Activated naive CD8-positive, alpha-beta T cell treated with anti-CD3 and anti-CD28 coated beads for 36 hours (primary cell): ENCODE measurements around the gene ADCYAP1R1. TPM values are rescaled to one million over a fixed set of nuclear protein-coding genes. Genes with fewer than 3 reads are reported as not detected.

Experiments used
- DNase-seq: peaks from one replicate; pipeline ENCODE4 v3.0.0; 2021
- H3K27ac Mint-ChIP-seq: one replicate; pipeline ENCODE4 v1.8.0; 2022; ENCODE audit warnings: mild to moderate bottlenecking, moderate library complexity, mixed read lengths
- H3K27me3 Mint-ChIP-seq: one replicate; pipeline ENCODE4 v1.8.0; 2022; ENCODE audit warnings: mild to moderate bottlenecking, mixed read lengths
- H3K36me3 Mint-ChIP-seq: one replicate; pipeline ENCODE4 v1.8.0; 2021; ENCODE audit warnings: mild to moderate bottlenecking, mixed read lengths
- H3K4me1 Mint-ChIP-seq: one replicate; pipeline ENCODE4 v1.8.0; 2021; ENCODE audit warnings: mixed read lengths
- H3K4me3 Mint-ChIP-seq: one replicate; pipeline ENCODE4 v1.8.0; 2022; ENCODE audit warnings: mild to moderate bottlenecking, moderate library complexity, mixed read lengths
- H3K9me3 Mint-ChIP-seq: one replicate; pipeline ENCODE4 v1.8.0; 2022; ENCODE audit warnings: mixed read lengths
- total RNA-seq, 2 experiments: library from RNA; stranded (reverse); gene quantifications; one replicate each; pipeline ENCODE4 v1.2.3, GENCODE V29; 2021

Gene ADCYAP1R1
- total RNA-seq, 2 experiments from 2014 or later = not detected

DNA sequence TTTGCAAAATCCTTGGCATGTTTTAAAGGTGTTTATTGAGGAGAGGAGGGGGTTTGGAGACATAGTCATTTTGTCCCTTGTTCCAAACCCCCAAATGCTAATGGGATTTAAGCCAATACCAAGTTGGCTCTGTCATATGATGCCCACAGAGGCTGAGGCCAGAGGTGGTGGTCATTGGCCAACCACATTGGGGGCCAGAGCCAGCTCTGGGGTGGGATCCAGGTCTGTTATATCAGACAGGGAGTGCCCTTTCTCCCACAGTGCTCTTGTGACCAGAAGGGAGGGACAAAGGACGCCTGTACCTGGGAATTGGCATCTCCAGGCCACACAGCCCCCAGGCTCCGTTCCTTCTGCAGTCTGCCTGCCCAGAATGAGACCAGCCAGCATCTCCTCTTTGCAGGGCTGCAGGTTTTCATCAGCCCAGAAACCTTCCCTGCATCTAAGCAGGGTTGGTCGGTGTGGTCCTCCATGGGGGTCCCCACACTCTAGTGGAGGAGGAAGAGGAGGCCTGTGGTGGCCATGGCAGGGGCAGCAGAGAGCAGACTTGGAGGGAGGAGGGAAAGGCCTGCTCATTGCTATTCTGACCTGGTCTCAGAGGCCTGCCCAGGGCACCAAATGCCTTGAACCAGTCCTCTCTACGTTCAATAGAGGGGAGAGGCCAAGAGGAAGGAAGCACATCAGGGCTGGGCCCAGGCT lies 17.9 kb downstream of the ADCYAP1R1 start:
- no peaks in the 10 kb centered on the region for H3K4me1 Mint-ChIP-seq
- no peaks in the 10 kb centered on the region for H3K36me3 Mint-ChIP-seq
- no peaks in the 10 kb centered on the region for H3K27me3 Mint-ChIP-seq
- no peak overlapping the region for H3K27ac Mint-ChIP-seq
- H3K4me3 Mint-ChIP-seq = no peak overlapping the region
- no peaks in the 10 kb centered on the region for H3K9me3 Mint-ChIP-seq
- DNase-seq = no peak

DNA sequence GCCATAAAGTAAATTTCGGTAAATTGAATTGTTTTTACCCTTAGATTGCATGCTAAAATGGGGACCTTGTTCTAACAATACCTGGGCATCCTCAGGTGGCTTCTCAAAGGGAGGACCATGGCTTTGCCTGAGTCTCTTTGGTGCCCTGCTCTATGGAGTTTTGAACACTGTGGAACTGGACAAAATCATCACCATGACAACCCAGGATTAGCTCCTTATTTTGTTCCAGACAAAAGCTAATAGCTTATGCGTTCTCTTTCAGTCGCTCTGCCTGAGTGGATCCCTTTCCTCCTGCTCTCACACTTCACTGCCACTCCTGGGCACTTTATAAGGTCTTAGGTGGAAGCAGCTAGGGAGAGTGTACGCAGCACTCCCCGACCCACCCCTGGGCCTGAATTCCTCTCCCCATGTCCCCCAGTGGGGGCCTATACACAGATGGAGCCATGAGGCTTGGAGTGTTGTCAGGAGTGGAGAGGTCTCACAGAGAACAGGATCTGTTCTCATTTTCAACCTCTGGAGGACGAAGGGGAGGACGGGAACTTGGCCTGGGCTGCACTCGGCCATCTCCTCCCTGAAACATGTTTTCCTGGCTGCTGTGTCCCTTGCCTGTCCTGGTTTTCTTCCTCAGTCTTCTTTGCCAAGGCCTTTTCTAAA lies 19.0 kb downstream of the ADCYAP1R1 start:
- no peaks in the 10 kb centered on the region for H3K9me3 Mint-ChIP-seq
- H3K27me3 Mint-ChIP-seq = peaks cover 5% of the 10 kb centered on the region
- H3K36me3 Mint-ChIP-seq = no peaks in the 10 kb centered on the region
- H3K4me3 Mint-ChIP-seq = no peak overlapping the region
- no peak for DNase-seq
- no peak overlapping the region for H3K27ac Mint-ChIP-seq
- no peaks in the 10 kb centered on the region for H3K4me1 Mint-ChIP-seq

DNA sequence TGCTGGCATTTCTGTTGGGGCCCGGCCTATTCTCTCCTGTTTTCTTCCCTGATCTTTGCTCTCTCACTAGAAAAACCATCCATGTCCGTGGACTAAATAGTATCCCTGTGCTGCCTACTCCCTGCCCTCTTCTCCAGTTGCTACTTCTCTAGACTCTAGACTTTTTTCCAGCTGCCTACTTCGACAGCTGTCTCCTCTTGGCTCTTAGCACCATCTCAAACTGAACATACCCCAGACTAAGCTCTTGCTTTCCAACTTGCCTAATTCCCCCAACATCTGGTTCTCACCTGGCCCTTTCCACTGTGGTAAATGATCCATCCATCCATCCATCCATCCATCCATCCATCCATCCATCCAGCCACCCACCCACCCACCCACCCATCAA lies 19.5 kb downstream of the ADCYAP1R1 start:
- peaks cover 5% of the 10 kb centered on the region for H3K27me3 Mint-ChIP-seq
- H3K4me3 Mint-ChIP-seq = no peak overlapping the region
- H3K4me1 Mint-ChIP-seq = no peaks in the 10 kb centered on the region
- no peak overlapping the region for H3K27ac Mint-ChIP-seq
- no peak for DNase-seq
- H3K36me3 Mint-ChIP-seq = no peaks in the 10 kb centered on the region
- H3K9me3 Mint-ChIP-seq = no peaks in the 10 kb centered on the region

DNA sequence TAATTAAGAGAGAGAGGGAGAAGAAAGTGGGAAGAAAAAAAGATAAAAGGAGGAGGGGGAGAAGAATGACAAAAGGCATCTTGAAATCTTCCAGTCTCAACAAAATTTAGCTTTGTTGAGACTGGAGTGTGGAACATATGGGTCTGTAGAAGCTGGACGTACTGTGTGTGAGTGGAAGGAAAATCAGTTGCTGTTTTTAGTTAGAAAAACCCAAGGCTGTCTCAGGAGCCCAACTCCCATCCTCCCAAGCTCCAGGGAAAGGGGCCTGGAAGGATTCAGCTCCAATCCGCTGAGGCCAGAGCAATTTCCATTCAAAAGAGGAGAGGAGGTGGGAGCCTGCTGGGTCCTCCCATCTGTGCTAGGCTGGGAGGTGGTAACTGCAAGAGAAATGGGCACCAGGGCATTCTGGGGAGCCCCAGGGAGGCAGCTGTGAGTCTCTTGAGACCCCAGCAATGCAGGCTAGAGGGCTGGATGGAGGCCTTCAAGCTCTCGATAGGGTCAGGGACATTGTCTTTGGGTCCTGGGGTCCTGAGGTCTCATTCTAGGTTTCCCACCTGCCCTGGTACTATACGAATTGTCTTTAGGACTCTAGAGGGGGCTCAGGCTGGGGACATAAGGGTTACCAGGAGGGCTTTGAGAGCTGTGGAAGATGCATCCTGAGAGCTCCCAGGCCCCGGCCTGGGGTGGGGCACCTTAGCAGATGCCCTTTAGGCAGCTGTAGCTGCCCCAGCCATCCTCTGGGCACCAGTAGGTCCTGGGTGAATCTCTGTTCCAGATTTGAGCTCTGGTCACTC lies 21.4 kb downstream of the ADCYAP1R1 start:
- H3K36me3 Mint-ChIP-seq = no peaks in the 10 kb centered on the region
- H3K4me3 Mint-ChIP-seq = no peak overlapping the region

DNA sequence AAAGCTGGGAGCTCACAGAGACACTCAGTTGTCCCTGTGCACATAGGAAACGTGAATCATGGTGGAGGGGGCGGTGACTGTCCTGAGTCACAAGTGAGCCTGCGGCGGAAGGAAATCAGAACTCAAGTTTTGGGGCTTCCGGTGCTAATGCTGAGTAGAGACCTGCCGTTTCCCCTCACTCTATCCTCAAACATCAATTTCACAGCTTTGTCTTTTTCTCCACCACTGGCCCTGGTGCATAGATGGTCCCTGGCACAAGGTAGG lies 21.9 kb downstream of the ADCYAP1R1 start:
- Mint-ChIP-seq H3K27me3 (peaks cover 5% of the 10 kb centered on the region), H3K4me1 (no peaks in the 10 kb centered on the region), H3K27ac (no peak overlapping the region), H3K9me3 (no peaks in the 10 kb centered on the region), H3K36me3 (no peaks in the 10 kb centered on the region), H3K4me3 (no peak overlapping the region)
- DNase-seq = no peak

More for the DNA sequence above, 21.4 kb downstream of the ADCYAP1R1 start:
- Mint-ChIP-seq H3K4me1 (no peaks in the 10 kb centered on the region), H3K27me3 (peaks cover 5% of the 10 kb centered on the region), H3K27ac (no peak overlapping the region), H3K9me3 (no peaks in the 10 kb centered on the region)
- no peak for DNase-seq

DNA sequence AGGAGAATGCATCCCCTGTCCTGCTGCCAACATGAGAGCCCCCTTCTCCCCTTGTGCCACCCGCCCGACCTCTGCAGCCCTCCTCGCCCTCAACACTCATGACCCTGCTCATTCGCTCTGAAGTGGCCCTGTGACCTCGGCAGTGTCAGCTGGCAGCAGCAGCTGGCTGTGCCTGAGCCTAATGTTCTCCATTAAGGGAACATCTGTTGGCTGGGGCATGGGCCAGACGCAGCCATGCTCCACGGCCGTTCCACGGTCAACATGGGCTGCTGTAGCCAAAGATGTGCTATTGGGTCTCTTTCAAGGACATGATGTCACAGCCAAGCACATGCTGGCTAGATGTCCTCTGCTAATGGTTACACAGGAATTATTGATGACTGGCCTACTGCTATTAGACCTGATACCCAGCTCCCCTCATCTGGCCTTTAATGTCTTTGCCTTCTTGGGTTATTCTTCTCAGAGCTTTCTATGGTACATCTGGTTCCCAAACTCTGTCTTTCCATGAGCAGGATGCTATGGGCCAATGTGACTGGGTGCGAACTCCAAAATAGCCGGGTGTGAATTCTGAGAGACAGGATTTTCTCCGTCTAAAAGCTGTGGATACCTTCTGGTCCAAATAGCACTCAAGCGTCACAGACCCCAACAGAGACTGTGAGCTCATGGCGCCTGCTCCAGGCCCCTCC lies 22.4 kb downstream of the ADCYAP1R1 start:
- Mint-ChIP-seq H3K9me3 (no peaks in the 10 kb centered on the region), H3K4me3 (no peak overlapping the region), H3K36me3 (no peaks in the 10 kb centered on the region), H3K4me1 (no peaks in the 10 kb centered on the region), H3K27me3 (peaks cover 6% of the 10 kb centered on the region), H3K27ac (no peak overlapping the region)
- DNase-seq = no peak

DNA sequence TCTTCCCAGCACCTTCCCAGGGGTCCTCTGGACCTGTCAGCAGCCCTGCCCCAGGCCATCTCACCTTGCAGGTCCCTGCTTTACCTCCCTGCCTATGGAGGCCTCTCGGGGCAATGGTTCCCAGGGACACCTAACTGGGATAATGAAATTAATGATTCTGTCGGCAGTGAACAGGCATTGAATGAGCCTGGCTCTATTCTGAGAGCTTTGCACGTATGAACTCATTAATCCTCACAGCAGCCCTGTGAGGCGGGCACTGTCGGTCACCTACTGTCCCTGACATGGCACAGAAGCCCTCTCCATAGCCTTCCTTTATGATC lies 22.9 kb downstream of the ADCYAP1R1 start:
- Mint-ChIP-seq H3K9me3 (no peaks in the 10 kb centered on the region), H3K27ac (no peak overlapping the region), H3K4me1 (no peaks in the 10 kb centered on the region), H3K4me3 (no peak overlapping the region), H3K36me3 (no peaks in the 10 kb centered on the region), H3K27me3 (peaks cover 9% of the 10 kb centered on the region)
- no peak for DNase-seq

DNA sequence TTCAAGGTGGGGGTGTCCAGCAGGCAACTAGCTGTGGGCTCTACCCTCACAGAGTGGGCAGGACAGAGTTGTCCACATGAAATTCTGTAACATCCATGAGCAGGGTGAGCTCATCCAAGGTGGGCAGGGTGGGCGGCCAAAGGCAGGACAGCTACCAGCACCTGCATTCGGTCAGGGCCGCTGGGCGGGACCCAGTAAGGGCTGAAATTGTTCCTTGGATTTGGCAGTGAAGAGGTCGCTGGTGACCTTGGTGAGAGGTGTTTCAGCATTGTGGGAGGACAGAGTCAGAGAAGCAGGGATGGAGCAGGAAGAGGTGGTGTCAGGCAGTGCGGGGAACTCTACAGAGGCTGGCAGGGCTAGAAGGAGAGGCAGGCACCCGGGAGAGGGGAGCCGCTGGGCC lies 23.9 kb downstream of the ADCYAP1R1 start:
- no peak overlapping the region for H3K4me3 Mint-ChIP-seq
- H3K4me1 Mint-ChIP-seq = no peaks in the 10 kb centered on the region
- H3K27ac Mint-ChIP-seq = no peak overlapping the region
- DNase-seq = no peak
- peaks cover 13% of the 10 kb centered on the region for H3K27me3 Mint-ChIP-seq
- no peaks in the 10 kb centered on the region for H3K9me3 Mint-ChIP-seq
- no peaks in the 10 kb centered on the region for H3K36me3 Mint-ChIP-seq

DNA sequence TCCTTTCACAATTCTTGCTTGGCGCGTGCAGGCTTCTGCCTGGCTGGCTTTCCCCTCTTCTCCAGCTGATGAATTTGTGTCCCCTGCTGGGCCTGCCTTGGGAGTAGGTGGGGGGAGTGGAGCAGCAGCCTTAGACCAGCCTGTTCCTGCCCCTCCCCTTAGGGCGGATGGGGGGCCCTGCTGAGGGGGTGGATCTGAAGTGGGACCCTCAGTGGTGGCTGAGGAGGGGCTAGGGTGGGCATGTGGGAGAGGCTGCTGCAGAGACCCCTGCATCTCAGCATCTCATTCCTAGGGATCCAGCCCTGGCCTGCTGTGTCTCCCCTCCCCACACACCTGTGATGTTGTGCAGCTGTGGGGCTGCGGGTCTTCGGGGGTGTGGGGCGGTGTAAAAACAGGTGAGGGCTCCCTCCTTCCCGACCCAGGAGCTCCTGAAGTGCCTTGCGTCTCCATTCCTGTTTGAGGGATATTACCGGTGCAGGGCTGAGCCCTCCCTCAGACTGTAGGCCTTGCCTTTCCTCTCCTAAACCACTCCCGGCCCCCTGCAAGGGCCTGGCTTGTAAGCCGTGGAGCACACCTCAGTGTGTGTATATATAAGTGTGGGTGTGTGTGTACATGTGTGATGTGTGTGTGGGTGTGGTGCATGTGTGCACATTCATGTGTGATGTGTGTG lies 24.7 kb downstream of the ADCYAP1R1 start:
- Mint-ChIP-seq H3K27ac (no peak overlapping the region), H3K36me3 (no peaks in the 10 kb centered on the region), H3K27me3 (peaks cover 16% of the 10 kb centered on the region), H3K4me3 (no peak overlapping the region), H3K9me3 (no peaks in the 10 kb centered on the region), H3K4me1 (no peaks in the 10 kb centered on the region)
- no peak for DNase-seq

DNA sequence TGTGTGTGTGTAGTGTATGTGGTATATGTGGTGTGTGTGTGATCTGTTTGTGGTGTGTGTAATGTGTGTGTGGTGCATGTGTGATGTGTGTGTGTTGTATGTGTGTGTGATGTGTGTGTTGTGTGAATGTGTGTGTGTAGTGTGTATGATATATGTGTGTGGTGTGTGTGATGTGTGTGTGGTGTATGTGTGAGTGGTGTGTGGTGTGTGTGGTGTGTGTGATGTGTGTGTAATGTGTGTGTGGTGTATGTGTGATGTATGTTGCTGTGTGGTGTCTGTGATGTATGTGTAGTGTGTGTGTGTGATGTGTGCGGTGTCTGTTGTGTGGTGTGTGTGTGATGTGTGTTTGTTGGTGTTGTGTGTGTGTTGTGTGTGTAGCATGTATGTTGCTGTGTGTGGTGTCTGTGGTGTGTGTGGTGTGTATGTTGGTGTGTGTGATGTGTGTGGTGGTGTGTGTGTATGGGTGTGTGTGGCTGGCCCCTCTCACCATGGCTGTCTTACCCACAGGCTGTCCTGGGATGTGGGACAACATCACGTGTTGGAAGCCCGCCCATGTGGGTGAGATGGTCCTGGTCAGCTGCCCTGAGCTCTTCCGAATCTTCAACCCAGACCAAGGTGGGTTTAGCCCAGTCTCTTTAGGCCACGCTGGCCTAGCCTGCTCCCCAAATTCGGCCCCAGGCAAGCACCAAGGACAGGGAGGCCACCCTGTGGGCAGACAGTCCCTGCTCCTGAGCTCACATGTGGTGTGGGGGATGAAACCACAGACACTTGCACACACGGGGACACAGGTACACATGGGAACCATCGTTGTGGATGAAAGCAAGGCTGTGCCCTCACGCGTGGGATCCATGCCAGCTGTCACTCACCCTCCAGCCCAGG lies 25.6 kb downstream of the ADCYAP1R1 start:
- Mint-ChIP-seq H3K4me1 (no peaks in the 10 kb centered on the region), H3K4me3 (no peak overlapping the region), H3K36me3 (no peaks in the 10 kb centered on the region), H3K9me3 (no peaks in the 10 kb centered on the region), H3K27ac (no peak overlapping the region), H3K27me3 (peaks cover 25% of the 10 kb centered on the region)
- DNase-seq = no peak

DNA sequence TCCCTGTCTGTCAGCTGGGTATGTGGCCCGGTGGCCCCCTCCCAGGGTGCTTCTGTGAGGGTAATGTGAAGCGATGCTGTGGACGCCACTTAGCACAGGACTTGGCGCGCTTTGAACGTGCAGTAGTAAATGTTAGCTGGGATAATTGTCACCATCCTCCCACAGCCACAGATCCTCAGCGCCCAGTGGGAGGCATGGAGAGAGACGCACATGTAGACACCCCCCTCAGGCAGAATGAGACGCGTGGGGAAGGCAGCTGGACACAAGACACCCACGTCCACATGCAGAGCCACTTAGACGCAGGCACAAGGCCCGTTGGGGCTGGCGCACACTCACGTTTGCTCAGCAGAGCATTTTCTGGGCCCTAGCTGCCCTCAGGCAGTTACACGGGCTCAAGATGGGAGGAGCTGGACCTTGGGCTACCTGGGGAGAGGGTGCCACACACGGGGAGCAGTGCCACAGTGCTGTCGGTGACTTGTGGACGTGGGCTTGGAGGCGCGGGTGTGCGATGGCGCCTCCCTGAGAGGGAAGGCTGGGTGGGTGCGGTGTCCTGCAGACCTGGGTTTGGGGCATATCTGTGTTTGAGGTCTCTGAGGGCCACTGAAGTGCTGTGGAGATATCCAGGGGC lies 26.4 kb downstream of the ADCYAP1R1 start:
- no peak overlapping the region for H3K4me3 Mint-ChIP-seq
- no peak overlapping the region for H3K27ac Mint-ChIP-seq
- H3K9me3 Mint-ChIP-seq = no peaks in the 10 kb centered on the region

DNA sequence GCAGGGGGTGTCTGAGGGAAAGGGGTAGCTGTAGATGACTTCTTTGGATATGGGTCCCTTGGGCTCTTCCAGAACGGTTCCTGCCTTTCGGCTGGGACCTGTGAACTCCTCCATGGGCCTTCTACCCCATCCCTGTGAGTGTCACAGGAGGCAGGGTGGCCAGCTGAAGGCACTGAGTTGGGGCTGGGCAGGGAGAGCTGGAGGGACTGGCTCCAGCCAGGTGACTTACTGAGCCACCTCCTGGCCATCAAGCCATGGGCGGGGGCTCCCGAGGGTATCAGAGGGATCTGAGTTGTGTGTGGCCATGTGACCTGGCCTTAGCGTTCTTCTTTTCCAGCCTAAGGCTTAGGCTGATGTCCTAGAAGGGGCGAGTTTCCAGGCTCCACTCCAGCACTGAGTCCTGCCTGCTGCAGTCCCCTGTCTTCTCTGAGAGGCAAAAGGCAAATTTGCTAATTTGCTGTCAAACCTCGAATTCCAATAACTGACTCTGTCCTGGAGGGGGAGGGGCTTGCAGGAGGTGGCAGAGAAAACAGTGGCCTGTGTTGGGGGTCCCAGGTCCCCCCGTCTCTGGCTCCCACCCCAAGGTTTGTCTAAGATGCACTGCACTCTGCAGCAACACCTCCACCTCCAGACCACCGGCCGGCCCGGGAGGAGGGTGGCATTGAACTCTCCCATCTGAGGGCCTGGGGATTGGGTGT lies 27.2 kb downstream of the ADCYAP1R1 start:
- H3K4me3 Mint-ChIP-seq = no peak overlapping the region
- no peaks in the 10 kb centered on the region for H3K4me1 Mint-ChIP-seq
- no peak for DNase-seq
- H3K27ac Mint-ChIP-seq = no peak overlapping the region
- no peaks in the 10 kb centered on the region for H3K9me3 Mint-ChIP-seq
- no peaks in the 10 kb centered on the region for H3K36me3 Mint-ChIP-seq
- H3K27me3 Mint-ChIP-seq = peaks cover 25% of the 10 kb centered on the region

More for the DNA sequence above, 26.4 kb downstream of the ADCYAP1R1 start:
- DNase-seq = no peak
- H3K4me1 Mint-ChIP-seq = no peaks in the 10 kb centered on the region
- H3K36me3 Mint-ChIP-seq = no peaks in the 10 kb centered on the region
- peaks cover 25% of the 10 kb centered on the region for H3K27me3 Mint-ChIP-seq

DNA sequence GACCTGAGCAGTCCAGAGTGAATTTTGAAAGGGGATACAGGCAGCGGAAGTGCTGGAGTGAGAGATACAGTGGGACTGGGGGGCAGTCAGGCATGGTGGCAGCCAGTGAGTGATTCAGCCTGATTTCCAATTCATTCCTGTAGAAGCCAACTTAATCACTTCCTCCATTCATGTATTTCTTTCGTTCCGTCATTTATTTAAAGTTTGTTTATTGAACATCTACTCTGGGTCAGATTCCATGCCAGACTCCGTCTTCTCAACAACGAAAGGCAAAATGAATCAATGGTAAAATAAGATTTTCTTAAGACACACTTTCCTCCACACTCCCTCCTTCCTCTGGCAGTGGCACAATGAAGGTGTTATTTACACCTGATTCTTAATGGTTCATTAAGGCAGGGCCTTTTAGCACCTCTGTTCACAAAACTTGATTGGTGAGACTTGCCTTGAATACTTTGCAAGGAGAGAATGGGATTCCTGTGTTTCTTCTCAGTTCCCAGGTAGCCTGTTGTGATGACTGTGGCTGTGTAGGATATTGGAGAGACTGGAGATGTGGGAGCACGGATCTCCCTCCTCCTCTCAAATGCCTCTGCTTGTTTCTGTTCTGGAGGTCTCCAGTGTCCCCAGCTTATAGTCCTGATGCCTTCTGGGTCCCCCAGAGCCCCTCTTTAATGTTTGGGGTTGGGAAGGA lies 27.9 kb downstream of the ADCYAP1R1 start:
- DNase-seq = no peak
- no peak overlapping the region for H3K27ac Mint-ChIP-seq
- no peaks in the 10 kb centered on the region for H3K4me1 Mint-ChIP-seq
- no peak overlapping the region for H3K4me3 Mint-ChIP-seq
- H3K36me3 Mint-ChIP-seq = no peaks in the 10 kb centered on the region
- H3K27me3 Mint-ChIP-seq = peaks cover 25% of the 10 kb centered on the region
- no peaks in the 10 kb centered on the region for H3K9me3 Mint-ChIP-seq
